K562 (cell line): Measurements from ENCODE around the gene CCNY. TPM values are rescaled to one million over a fixed set of nuclear protein-coding genes. Genes with fewer than 3 reads are reported as not detected.
A peak's percentile ranks its signal among the peaks of the same experiment; 100 is the strongest.

Experiments
- CHD7 ChIP-seq: fragments of 200-600 bp; sonication (generic); IDR thresholded peaks from one replicate; pipeline ENCODE4 v1.6.1; 2012; ENCODE audit warnings: mild to moderate bottlenecking, low read depth, low read length, inconsistent platforms
- HNRNPLL ChIP-seq: fragments of 200-400 bp; formaldehyde crosslinking; IDR thresholded peaks from 2 replicates; pipeline ENCODE4 v1.6.1; 2017; ENCODE audit warnings: low read length, low read depth, mild to moderate bottlenecking; ENCODE audit not compliant: poor library complexity, severe bottlenecking
- MNT ChIP-seq, 2 experiments: fragments of 450-650 bp; conservative IDR thresholded peaks; 2 replicates each; pipeline ENCODE4 v1.6.1; 2017; ENCODE audit warnings: mild to moderate bottlenecking in 2 of 2, moderate library complexity in 2 of 2
- RBM14 ChIP-seq: fragments of 200-400 bp; formaldehyde crosslinking; IDR thresholded peaks from 2 replicates; pipeline ENCODE4 v1.6.1; 2018; ENCODE audit warnings: low read depth, mild to moderate bottlenecking, low read length, moderate library complexity, borderline replicate concordance; ENCODE audit not compliant: insufficient read depth
- RNF219 ChIP-seq: fragments of 250-450 bp; sonication (Bioruptor Pico); IDR thresholded peaks from 2 replicates; pipeline ENCODE4 v1.5.0; 2022; ENCODE audit warnings: mild to moderate bottlenecking
- ZBTB9 ChIP-seq: fragments of 450-650 bp; formaldehyde crosslinking; IDR thresholded peaks from 2 replicates; pipeline ENCODE4 v1.4.0; 2020; ENCODE audit warnings: mild to moderate bottlenecking, moderate library complexity
- ZZZ3 ChIP-seq: fragments of 450-650 bp; IDR thresholded peaks from 2 replicates; pipeline ENCODE4 v1.6.1; 2016; ENCODE audit warnings: antibody characterized with exemption, mild to moderate bottlenecking, moderate library complexity
- polyA plus RNA-seq, 8 experiments: library from polyadenylated mRNA; depleted of rRNA in 4 of 8; stranded (reverse) in 5 of 8; unstranded in 3 of 8; fragments of >200 nt; fragmentation: Nextera tagmentation in 2 of 8; fragmentation: Illumina TruSeq in 1 of 8; extraction: Ambion mirVana in 2 of 8; extraction: Trizol in 1 of 8; gene quantifications; 2 replicates each; pipeline versions ENCODE4 v1.2.1 to v1.2.3, GENCODE V29; 2011 to 2014; ENCODE audit warnings: inconsistent platforms in 1 of 8, missing spikeins in 1 of 8
- total RNA-seq, 7 experiments: library from RNA; depleted of rRNA in 6 of 7; stranded (reverse); fragments of >200 nt in 6 of 7; fragmentation: Illumina TruSeq in 2 of 7; extraction: Trizol in 2 of 7; gene quantifications; 2 replicates each; pipeline versions ENCODE4 v1.2.1 to v1.2.3, GENCODE V29; 2011 to 2021; ENCODE audit warnings: low replicate concordance in 1 of 7

Gene CCNY
- total and polyA plus RNA-seq, 9 of the 15 experiments (the other 6 are each of a cell fraction or from before 2014, with no cell fraction given), result 8.4 to 109 (median 38.6) TPM

GRCh38 chr10:35336921-35337823 is 863 bp downstream of the CCNY start (continued):
- TF ChIP-seq CHD7 (no peak), RBM14 (no peak), ZZZ3 (no peak), HNRNPLL (no peak), ZBTB9 (CRISPR knock-in tag) (no peak), MNT (conservative IDR thresholded peaks at IDR 0.05) (peak; percentile 29 to 66; a peak in 1 of 4 replicates), RNF219 (CRISPR knock-in tag) (no peak)
